Measurements from ENCODE around the gene NPM3. TPM values are rescaled to one million over a fixed set of nuclear protein-coding genes. Genes with fewer than 3 reads are reported as not detected.

NPM3 gene
- total and polyA plus RNA-seq, 2 of the 13 experiments (the other 11 are each of a cell fraction or from before 2014, with no cell fraction given), result 47.6 to 129 TPM

GRCh38 chr10:101818119-101818871 lies 35.0 kb upstream of the NPM3 start, which contains the start of gene OGA (continued):
- TF ChIP-seq ZNF687 (CRISPR knock-in tag; IDR thresholded peaks at IDR 0.05) (peak; percentile 66), HNF1A (IDR thresholded peaks at IDR 0.05; ENCODE audit: low read depth) (peak; percentile 21; the same call in 1 of the 2 replicates), HNF1A (CRISPR knock-in tag; IDR thresholded peaks at IDR 0.05; ENCODE audit: borderline replicate concordance) (no peak), ZNF710 (CRISPR knock-in tag; IDR thresholded peaks at IDR 0.05; ENCODE audit: borderline replicate concordance) (peak; percentile 97), ZNF850 (CRISPR knock-in tag; conservative IDR thresholded peaks at IDR 0.05) (no peak), GTF2F1 (IDR thresholded peaks at IDR 0.05; ENCODE audit: low read length) (no peak), ATF5 (CRISPR knock-in tag; IDR thresholded peaks at IDR 0.05; ENCODE audit: low read depth) (no peak), MED8 (CRISPR knock-in tag; IDR thresholded peaks at IDR 0.05; ENCODE audit: insufficient replicate concordance) (no peak), ZNF800 (CRISPR knock-in tag; IDR thresholded peaks at IDR 0.05) (0 out of 2 replicates have a peak, but pooled peaks have one; percentile 20), HNRNPL (IDR thresholded peaks at IDR 0.05; ENCODE audit: low read depth, low read length) (0 out of 2 replicates have a peak, but pooled peaks have one; percentile 39), RBFOX2 (IDR thresholded peaks at IDR 0.05; ENCODE audit: low read depth, low read length) (peak; percentile 79), HNRNPUL1 (IDR thresholded peaks at IDR 0.05; ENCODE audit: low read depth, low read length) (no peak), SIX1 (CRISPR knock-in tag; IDR thresholded peaks at IDR 0.05; ENCODE audit: borderline replicate concordance) (no peak), CHD2 (IDR thresholded peaks at IDR 0.05; ENCODE audit: low read depth, low read length) (peak; percentile 75; the same call in 1 of the 2 replicates)

Data from HepG2 (cell line).